ENCODE results near the gene DNAJC18. TPM values are rescaled to one million over a fixed set of nuclear protein-coding genes. Genes with fewer than 3 reads are reported as not detected.
A peak's percentile ranks its signal among the peaks of the same experiment; 100 is the strongest.

The DNAJC18 gene
- total and polyA plus RNA-seq, 12 donors: 3.4 to 21.1 (median 13.7) TPM

- ATAC-seq (peak in 1 of 8 donors; percentile 2), DNase-seq (no peak)
- Histone ChIP-seq H3K4me3 (no peak overlapping the region), H3K4me1 (peaks cover 8 to 75% (median 49%) of the 10 kb centered on the region in 9 donors), H3K36me3 (peaks cover 0 to 63% (median 38%) of the 10 kb centered on the region in 9 donors), H3K27me3 (no peaks in the 10 kb centered on the region), H3K27ac (peak overlapping the region in 4 of 10 donors; percentile 22 to 84 (median 47)), H3K9me3 (no peaks in the 10 kb centered on the region)
- intact Hi-C loops (cut with DNase I): no loop called here
- 84 to 92% methylated on average over 13 of the region's 13 CpGs for WGBS, 2 donors
- TF ChIP-seq CTCF (IDR thresholded peaks at IDR 0.05): no peak
Observed at GRCh38 chr5:139475865-139476617, 36.7 kb upstream of the DNAJC18 start.

- Histone ChIP-seq H3K4me3 (no peak overlapping the region), H3K27me3 (no peaks in the 10 kb centered on the region), H3K9me3 (no peaks in the 10 kb centered on the region), H3K27ac (peak overlapping the region in 7 of 10 donors; percentile 22 to 84 (median 28)), H3K36me3 (peaks cover 0 to 58% (median 34%) of the 10 kb centered on the region in 9 donors), H3K4me1 (peaks cover 2 to 73% (median 48%) of the 10 kb centered on the region in 9 donors)
- ATAC-seq: peak; percentile 4 to 52 (median 44)
- intact Hi-C loops (cut with DNase I): no loop called here
- DNase-seq: no peak
- WGBS, 2 donors: 49 to 53% methylated on average over 13 of the region's 13 CpGs
- no peak for TF ChIP-seq CTCF (IDR thresholded peaks at IDR 0.05)
Observed at GRCh38 chr5:139474890-139475791, 35.8 kb upstream of the DNAJC18 start.

- DNase-seq (no peak), ATAC-seq (peak in 6 of 8 donors; percentile 18 to 62 (median 32))
- Histone ChIP-seq H3K27ac (peak overlapping the region in 9 of 10 donors; percentile 45 to 84 (median 73)), H3K27me3 (no peaks in the 10 kb centered on the region), H3K4me3 (no peak overlapping the region), H3K36me3 (peaks cover 0 to 42% (median 24%) of the 10 kb centered on the region in 9 donors), H3K9me3 (no peaks in the 10 kb centered on the region), H3K4me1 (peaks cover 2 to 60% (median 40%) of the 10 kb centered on the region in 9 donors)
- 62 to 74% methylated on average over 2 of the region's 2 CpGs for WGBS, 2 donors
- TF ChIP-seq CTCF (IDR thresholded peaks at IDR 0.05): peak in 2 of 9 donors; percentile 4 to 13
- intact Hi-C loops (cut with DNase I): no loop called here
Observed at GRCh38 chr5:139473565-139473964, 34.2 kb upstream of the DNAJC18 start.

GRCh38 chr5:139473105-139473504, 33.8 kb upstream of the DNAJC18 start:
- intact Hi-C loops (cut with DNase I): no loop called here
- Histone ChIP-seq H3K27me3 (no peaks in the 10 kb centered on the region), H3K36me3 (peaks cover 0 to 37% (median 20%) of the 10 kb centered on the region in 9 donors), H3K27ac (peak overlapping the region; percentile 45 to 84 (median 71)), H3K4me1 (peaks cover 2 to 59% (median 38%) of the 10 kb centered on the region in 9 donors), H3K4me3 (no peak overlapping the region), H3K9me3 (no peaks in the 10 kb centered on the region)
- DNase-seq (no peak), ATAC-seq (peak in 6 of 8 donors; percentile 3 to 53 (median 32))
- WGBS, 2 donors: 56 to 57% methylated on average over 8 of the region's 8 CpGs
- no peak for TF ChIP-seq CTCF (IDR thresholded peaks at IDR 0.05)
